NT2/D1 (cell line): Measurements from ENCODE around the gene AFAP1L2.

Experiments
- SUZ12 ChIP-seq: IDR thresholded peaks from 2 replicates; pipeline ENCODE4 v1.6.1; 2011; ENCODE audit not compliant: insufficient read length, insufficient read depth; ENCODE audit errors: extremely low read depth
- YY1 ChIP-seq: IDR thresholded peaks from 2 replicates; pipeline ENCODE4 v1.6.1; 2011; ENCODE audit not compliant: insufficient read length, insufficient read depth
- ZNF274 ChIP-seq: IDR thresholded peaks from 2 replicates; pipeline ENCODE4 v1.6.1; 2011; ENCODE audit warnings: mild to moderate bottlenecking, low read depth, low read length

DNA sequence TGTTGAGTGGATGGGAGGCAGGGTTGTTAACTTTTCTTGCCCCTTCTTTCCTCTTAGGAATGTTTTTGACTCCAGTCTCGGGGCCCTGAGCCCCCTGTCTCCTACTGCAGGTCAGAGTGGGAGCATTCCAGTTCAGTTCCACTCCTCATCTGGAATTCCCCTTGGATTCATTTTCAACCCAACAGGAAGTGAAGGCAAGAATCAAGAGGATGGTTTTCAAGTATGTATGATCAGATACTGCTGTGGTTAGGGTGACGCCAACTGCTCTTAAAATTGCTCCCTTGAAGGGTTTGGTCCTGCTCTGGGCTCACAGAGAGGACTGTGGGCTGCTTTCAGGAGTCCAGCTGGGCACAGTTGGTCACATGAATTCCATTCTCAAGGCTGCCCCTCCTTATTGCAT lies 143.2 kb downstream of the AFAP1L2 start:
- no peak for TF ChIP-seq YY1
- no peak for TF ChIP-seq ZNF274
- TF ChIP-seq SUZ12: no peak
